ENCODE measurements around the gene ATXN1L.
A peak's percentile ranks its signal among the peaks of the same experiment; 100 is the strongest.

ATXN1L gene

GRCh38 chr16:71869089-71869488 lies 23.3 kb downstream of the ATXN1L start:
- no peak overlapping the region for H3K4me3 Mint-ChIP-seq
- no peaks in the 10 kb centered on the region for H3K9me3 Mint-ChIP-seq
- H3K4me1 Mint-ChIP-seq: no peaks in the 10 kb centered on the region
- no peak for TF ChIP-seq CTCF (IDR thresholded peaks at IDR 0.05; ENCODE audit: unreplicated experiment in 3 of 3)
- H3K27me3 Mint-ChIP-seq (ENCODE audit: low read depth): no peaks in the 10 kb centered on the region
- H3K27ac Mint-ChIP-seq: no peak overlapping the region
- H3K36me3 Mint-ChIP-seq (ENCODE audit: low read depth): peaks cover 57% of the 10 kb centered on the region

GRCh38 chr16:71870818-71871217 lies 25.0 kb downstream of the ATXN1L start:
- H3K4me3 Mint-ChIP-seq: no peak overlapping the region
- TF ChIP-seq CTCF (IDR thresholded peaks at IDR 0.05; ENCODE audit: unreplicated experiment in 3 of 3): no peak
- no peaks in the 10 kb centered on the region for H3K4me1 Mint-ChIP-seq
- no peaks in the 10 kb centered on the region for H3K27me3 Mint-ChIP-seq (ENCODE audit: low read depth)
- H3K9me3 Mint-ChIP-seq: no peaks in the 10 kb centered on the region
- no peak overlapping the region for H3K27ac Mint-ChIP-seq
- H3K36me3 Mint-ChIP-seq (ENCODE audit: low read depth): peaks cover 42% of the 10 kb centered on the region

- TF ChIP-seq CTCF (IDR thresholded peaks at IDR 0.05; ENCODE audit: unreplicated experiment in 3 of 3): no peak
- Mint-ChIP-seq H3K27me3 (ENCODE audit: low read depth) (no peaks in the 10 kb centered on the region), H3K9me3 (no peaks in the 10 kb centered on the region), H3K4me3 (no peak overlapping the region), H3K27ac (no peak overlapping the region), H3K4me1 (no peaks in the 10 kb centered on the region), H3K36me3 (ENCODE audit: low read depth) (peaks cover 34% of the 10 kb centered on the region)
Observed at GRCh38 chr16:71873199-71873598, 27.4 kb downstream of the ATXN1L start.

GRCh38 chr16:71878911-71879310 lies 33.1 kb downstream of the ATXN1L start:
- TF ChIP-seq CTCF (IDR thresholded peaks at IDR 0.05; ENCODE audit: unreplicated experiment in 3 of 3): no peak
- H3K27me3 Mint-ChIP-seq (ENCODE audit: low read depth): no peaks in the 10 kb centered on the region

GRCh38 chr16:71880176-71880575 lies 34.4 kb downstream of the ATXN1L start:
- Mint-ChIP-seq H3K27ac (no peak overlapping the region), H3K9me3 (no peaks in the 10 kb centered on the region), H3K27me3 (ENCODE audit: low read depth) (no peaks in the 10 kb centered on the region), H3K4me3 (peak overlapping the region in 2 of 3 experiments; percentile 12 to 36), H3K4me1 (peaks cover 18% of the 10 kb centered on the region), H3K36me3 (ENCODE audit: low read depth) (peaks cover 38% of the 10 kb centered on the region)
- TF ChIP-seq CTCF (IDR thresholded peaks at IDR 0.05; ENCODE audit: unreplicated experiment in 3 of 3): no peak

More at GRCh38 chr16:71878911-71879310, 33.1 kb downstream of the ATXN1L start:
- Mint-ChIP-seq H3K27ac (no peak overlapping the region), H3K4me3 (no peak overlapping the region), H3K4me1 (peaks cover 18% of the 10 kb centered on the region), H3K9me3 (no peaks in the 10 kb centered on the region), H3K36me3 (ENCODE audit: low read depth) (peaks cover 38% of the 10 kb centered on the region)

- Mint-ChIP-seq H3K4me1 (peaks cover 18% of the 10 kb centered on the region), H3K9me3 (no peaks in the 10 kb centered on the region), H3K27ac (peak overlapping the region; percentile 86 to 93 (median 89)), H3K4me3 (peak overlapping the region; percentile 84 to 92 (median 89)), H3K27me3 (ENCODE audit: low read depth) (no peaks in the 10 kb centered on the region), H3K36me3 (ENCODE audit: low read depth) (peaks cover 24% of the 10 kb centered on the region)
- peak; percentile 88 for TF ChIP-seq CTCF (IDR thresholded peaks at IDR 0.05; ENCODE audit: unreplicated experiment in 3 of 3)
Observed at GRCh38 chr16:71882505-71883167, 36.9 kb downstream of the ATXN1L start.
